KMS-11 (cell line): ENCODE measurements around the gene INPP4A.

Experiments used
- H2AFZ ChIP-seq: fragments of 200-600 bp; sonication (generic); 2 replicates; pipeline ENCODE4 v1.6.1; 2016; ENCODE audit warnings: antibody characterized with exemption, mixed run types, low read depth
- H3K27ac ChIP-seq: fragments of 200-600 bp; sonication (generic); 2 replicates; pipeline ENCODE4 v1.6.1; 2016; ENCODE audit warnings: mild to moderate bottlenecking, mixed run types
- H3K27me3 ChIP-seq: fragments of 200-600 bp; sonication (generic); 2 replicates; pipeline ENCODE4 v1.6.1; 2017; ENCODE audit warnings: mild to moderate bottlenecking, low read depth, mixed run types, moderate library complexity; ENCODE audit not compliant: insufficient read depth
- H3K36me3 ChIP-seq: fragments of 200-600 bp; sonication (generic); 2 replicates; pipeline ENCODE4 v1.6.1; 2017; ENCODE audit warnings: mild to moderate bottlenecking, mixed run types; ENCODE audit not compliant: insufficient read depth
- H3K4me1 ChIP-seq: fragments of 200-600 bp; sonication (generic); 2 replicates; pipeline ENCODE4 v1.6.1; 2016; ENCODE audit warnings: mild to moderate bottlenecking, low read depth, mixed run types; ENCODE audit not compliant: poor library complexity, severe bottlenecking
- H3K4me2 ChIP-seq: fragments of 200-600 bp; sonication (generic); 2 replicates; pipeline ENCODE4 v1.7.0; 2016; ENCODE audit warnings: mild to moderate bottlenecking, mixed run types
- H3K4me3 ChIP-seq: fragments of 200-600 bp; sonication (generic); IDR thresholded peaks from 2 replicates; pipeline ENCODE4 v1.6.1; 2017; ENCODE audit warnings: low read depth, low read length, mixed read lengths; ENCODE audit not compliant: insufficient read depth
- H3K79me2 ChIP-seq: fragments of 200-600 bp; sonication (generic); 2 replicates; pipeline ENCODE4 v1.6.1; 2016; ENCODE audit warnings: low read depth, mixed run types; ENCODE audit not compliant: insufficient read depth
- H3K9ac ChIP-seq: fragments of 200-600 bp; sonication (generic); 2 replicates; pipeline ENCODE4 v1.6.1; 2016; ENCODE audit warnings: mild to moderate bottlenecking, mixed run types
- H4K20me1 ChIP-seq: fragments of 200-600 bp; sonication (generic); 2 replicates; pipeline ENCODE4 v1.6.1; 2016; ENCODE audit warnings: mild to moderate bottlenecking, mixed run types; ENCODE audit not compliant: insufficient read depth
- CTCF ChIP-seq: fragments of 200-600 bp; sonication (generic); conservative IDR thresholded peaks from 2 replicates; pipeline ENCODE4 v1.6.1; 2017; ENCODE audit warnings: low read depth, mild to moderate bottlenecking, antibody characterized with exemption, low read length, moderate library complexity, mixed read lengths

INPP4A gene

GRCh38 chr2:98492441-98492840 is 47.8 kb downstream of the INPP4A start:
- peaks cover 88% of the 10 kb centered on the region for H3K79me2 ChIP-seq
- H4K20me1 ChIP-seq, result no peaks in the 10 kb centered on the region
- H2AFZ ChIP-seq, result no peak overlapping the region
- H3K27me3 ChIP-seq, result no peaks in the 10 kb centered on the region
- H3K4me2 ChIP-seq, result no peak overlapping the region
- H3K4me3 ChIP-seq, result no peak overlapping the region
- H3K27ac ChIP-seq, result no peak overlapping the region
- H3K9ac ChIP-seq, result no peak overlapping the region
- H3K4me1 ChIP-seq, result peaks cover 61% of the 10 kb centered on the region
- H3K36me3 ChIP-seq, result no peaks in the 10 kb centered on the region
- no peak for TF ChIP-seq CTCF

- Histone ChIP-seq H3K27ac (no peak overlapping the region), H3K4me3 (no peak overlapping the region), H3K79me2 (peaks cover 83% of the 10 kb centered on the region), H3K36me3 (no peaks in the 10 kb centered on the region), H3K4me2 (no peak overlapping the region), H3K9ac (no peak overlapping the region), H4K20me1 (no peaks in the 10 kb centered on the region), H2AFZ (no peak overlapping the region), H3K4me1 (peaks cover 54% of the 10 kb centered on the region), H3K27me3 (no peaks in the 10 kb centered on the region)
- no peak for TF ChIP-seq CTCF
Measured at GRCh38 chr2:98494699-98495098, 50.0 kb downstream of the INPP4A start.

- no peak overlapping the region for H3K9ac ChIP-seq
- H3K27ac ChIP-seq, result no peak overlapping the region
- H3K79me2 ChIP-seq, result peaks cover 75% of the 10 kb centered on the region; the same call in 1 of the 2 replicates
- TF ChIP-seq CTCF, result no peak
- no peak overlapping the region for H3K4me2 ChIP-seq
- no peak overlapping the region for H2AFZ ChIP-seq
- no peaks in the 10 kb centered on the region for H4K20me1 ChIP-seq
- H3K27me3 ChIP-seq, result no peaks in the 10 kb centered on the region
- H3K4me3 ChIP-seq, result no peak overlapping the region
- H3K4me1 ChIP-seq, result peaks cover 54% of the 10 kb centered on the region
- no peaks in the 10 kb centered on the region for H3K36me3 ChIP-seq
Measured at GRCh38 chr2:98496750-98497493, 52.3 kb downstream of the INPP4A start.

- Histone ChIP-seq H3K4me3 (no peak overlapping the region), H2AFZ (no peak overlapping the region), H3K36me3 (no peaks in the 10 kb centered on the region), H3K27me3 (no peaks in the 10 kb centered on the region), H3K27ac (peak overlapping the region; percentile 0; the same call in 1 of the 2 replicates), H3K4me2 (peak overlapping the region; percentile 36; the same call in 1 of the 2 replicates), H3K4me1 (peaks cover 56% of the 10 kb centered on the region), H3K79me2 (peaks cover 69% of the 10 kb centered on the region; the same call in 1 of the 2 replicates), H3K9ac (no peak overlapping the region), H4K20me1 (no peaks in the 10 kb centered on the region)
- TF ChIP-seq CTCF, result no peak
Measured at GRCh38 chr2:98498703-98499440, 54.2 kb downstream of the INPP4A start.
